HepG2 (cell line): ENCODE results near the gene TRPM1. TPM values are rescaled to one million over a fixed set of nuclear protein-coding genes. Genes with fewer than 3 reads are reported as not detected.

Experiments
- AHR ChIP-seq: IDR thresholded peaks from 2 replicates; pipeline ENCODE4 v1.6.1; 2018; ENCODE audit warnings: missing genetic modification reagents, missing compliant biosample characterization
- ARNTL ChIP-seq: sonication (generic); formaldehyde crosslinking; IDR thresholded peaks from 2 replicates; pipeline ENCODE4 v1.4.0; 2020; ENCODE audit warnings: mild to moderate bottlenecking, missing genetic modification reagents
- CAMTA2 ChIP-seq: sonication (generic); formaldehyde crosslinking; IDR thresholded peaks from 2 replicates; pipeline ENCODE4 v1.4.0; 2020; ENCODE audit warnings: mild to moderate bottlenecking, missing genetic modification reagents, borderline replicate concordance
- EEA1 ChIP-seq: sonication (generic); formaldehyde crosslinking; IDR thresholded peaks from 2 replicates; pipeline ENCODE4 v1.5.1; 2020; ENCODE audit warnings: mild to moderate bottlenecking, missing genetic modification reagents, borderline replicate concordance
- ERF ChIP-seq: IDR thresholded peaks from 2 replicates; pipeline ENCODE4 v1.6.1; 2018; ENCODE audit warnings: missing biosample characterization, missing genetic modification reagents
- FOXM1 ChIP-seq: sonication (generic); formaldehyde crosslinking; IDR thresholded peaks from 2 replicates; pipeline ENCODE4 v1.5.0; 2020; ENCODE audit warnings: missing genetic modification reagents
- GATAD2A ChIP-seq: IDR thresholded peaks from 2 replicates; pipeline ENCODE4 v1.6.1; 2016
- KLF6 ChIP-seq: IDR thresholded peaks from 2 replicates; pipeline ENCODE4 v1.8.0; 2016; ENCODE audit warnings: missing biosample characterization, missing genetic modification reagents
- KLF9 ChIP-seq: IDR thresholded peaks from 2 replicates; pipeline ENCODE4 v1.6.1; 2016; ENCODE audit warnings: low read depth
- MLLT10 ChIP-seq: sonication (generic); formaldehyde crosslinking; IDR thresholded peaks from 2 replicates; pipeline ENCODE4 v1.4.0; 2020; ENCODE audit warnings: missing genetic modification reagents
- NCOA2 ChIP-seq: sonication (generic); formaldehyde crosslinking; IDR thresholded peaks from 2 replicates; pipeline ENCODE4 v1.8.0; 2022; ENCODE audit warnings: inconsistent platforms
- NFIC ChIP-seq: IDR thresholded peaks from 2 replicates; pipeline ENCODE4 v1.6.1; 2012; ENCODE audit warnings: mild to moderate bottlenecking, low read length, inconsistent platforms
- PAWR ChIP-seq: sonication (generic); formaldehyde crosslinking; IDR thresholded peaks from 2 replicates; pipeline ENCODE4 v1.4.0; 2020; ENCODE audit warnings: missing genetic modification reagents, mild to moderate bottlenecking, borderline replicate concordance
- POGZ ChIP-seq: sonication (generic); formaldehyde crosslinking; IDR thresholded peaks from 2 replicates; pipeline ENCODE4 v1.4.0; 2020; ENCODE audit warnings: mild to moderate bottlenecking, missing genetic modification reagents
- POLR2AphosphoS5 ChIP-seq: IDR thresholded peaks from 2 replicates; pipeline ENCODE4 v1.6.1; 2012; ENCODE audit warnings: low read depth, low read length
- SETDB1 ChIP-seq: sonication (generic); formaldehyde crosslinking; IDR thresholded peaks from 2 replicates; pipeline ENCODE4 v1.5.1; 2020; ENCODE audit warnings: missing genetic modification reagents, mild to moderate bottlenecking, borderline replicate concordance
- SIX1 ChIP-seq: sonication (generic); formaldehyde crosslinking; IDR thresholded peaks from 2 replicates; pipeline ENCODE4 v1.4.0; 2020; ENCODE audit warnings: missing genetic modification reagents, borderline replicate concordance
- ZBTB38 ChIP-seq: sonication (generic); formaldehyde crosslinking; IDR thresholded peaks from 2 replicates; pipeline ENCODE4 v1.5.1; 2020; ENCODE audit warnings: mild to moderate bottlenecking, missing genetic modification reagents
- ZBTB7A ChIP-seq: sonication (generic); formaldehyde crosslinking; IDR thresholded peaks from 2 replicates; pipeline ENCODE4 v1.8.0; 2022; ENCODE audit warnings: mild to moderate bottlenecking, missing genetic modification reagents
- ZNF230 ChIP-seq: sonication (generic); formaldehyde crosslinking; IDR thresholded peaks from 2 replicates; pipeline ENCODE4 v1.4.0; 2020; ENCODE audit warnings: mild to moderate bottlenecking, missing genetic modification reagents
- ZNF329 ChIP-seq: sonication (generic); formaldehyde crosslinking; IDR thresholded peaks from 2 replicates; pipeline ENCODE4 v1.9.0; 2021; ENCODE audit warnings: low read depth, mild to moderate bottlenecking, missing genetic modification reagents
- ZNF343 ChIP-seq: sonication (generic); formaldehyde crosslinking; IDR thresholded peaks from 2 replicates; pipeline ENCODE4 v1.4.0; 2020; ENCODE audit warnings: mild to moderate bottlenecking, missing genetic modification reagents
- ZNF569 ChIP-seq: sonication (generic); formaldehyde crosslinking; IDR thresholded peaks from 2 replicates; pipeline ENCODE4 v1.5.0; 2020; ENCODE audit warnings: mild to moderate bottlenecking, missing genetic modification reagents, moderate library complexity, borderline replicate concordance
- ZNF589 ChIP-seq: sonication (generic); formaldehyde crosslinking; conservative IDR thresholded peaks from 2 replicates; pipeline ENCODE4 v1.8.0; 2022; ENCODE audit warnings: mild to moderate bottlenecking, moderate library complexity, missing genetic modification reagents
- polyA plus RNA-seq, 8 experiments: library from polyadenylated mRNA; depleted of rRNA in 3 of 8; stranded (reverse) in 7 of 8; unstranded in 1 of 8; fragments of >200 nt; fragmentation: Illumina TruSeq in 4 of 8; extraction: Trizol in 4 of 8; gene quantifications; 2 replicates each; pipeline versions ENCODE4 v1.2.1 to v1.2.3, GENCODE V29; 2011 to 2016; ENCODE audit warnings: low read depth in 4 of 8, missing spikeins in 1 of 8, mixed read lengths in 1 of 8; ENCODE audit not compliant: insufficient read depth in 1 of 8
- total RNA-seq, 5 experiments: library from RNA; depleted of rRNA; stranded (reverse); fragments of >200 nt; fragmentation: Illumina TruSeq; extraction: Trizol; gene quantifications; 2 replicates each; pipeline ENCODE4 v1.2.3, GENCODE V29; 2016; ENCODE audit warnings: low read depth in 1 of 5
- TF ChIP-seq, protein P1 (sequence below): sonication (generic); formaldehyde crosslinking; IDR thresholded peaks from 2 replicates; pipeline ENCODE4 v1.4.0; 2020; ENCODE audit warnings: missing genetic modification reagents, borderline replicate concordance
- TF ChIP-seq, protein P2 (sequence below): sonication (generic); formaldehyde crosslinking; IDR thresholded peaks from 2 replicates; pipeline ENCODE4 v1.4.0; 2020; ENCODE audit warnings: missing genetic modification reagents
- TF ChIP-seq, protein P3 (sequence below): sonication (generic); formaldehyde crosslinking; IDR thresholded peaks from 2 replicates; pipeline ENCODE4 v1.4.0; 2020; ENCODE audit warnings: missing genetic modification reagents
- TF ChIP-seq, protein P4 (sequence below): IDR thresholded peaks from 2 replicates; pipeline ENCODE4 v1.6.1; 2016; ENCODE audit warnings: mild to moderate bottlenecking

Gene TRPM1
- total and polyA plus RNA-seq, 2 of the 13 experiments (the other 11 are each of a cell fraction or from before 2014, with no cell fraction given): not detected

DNA sequence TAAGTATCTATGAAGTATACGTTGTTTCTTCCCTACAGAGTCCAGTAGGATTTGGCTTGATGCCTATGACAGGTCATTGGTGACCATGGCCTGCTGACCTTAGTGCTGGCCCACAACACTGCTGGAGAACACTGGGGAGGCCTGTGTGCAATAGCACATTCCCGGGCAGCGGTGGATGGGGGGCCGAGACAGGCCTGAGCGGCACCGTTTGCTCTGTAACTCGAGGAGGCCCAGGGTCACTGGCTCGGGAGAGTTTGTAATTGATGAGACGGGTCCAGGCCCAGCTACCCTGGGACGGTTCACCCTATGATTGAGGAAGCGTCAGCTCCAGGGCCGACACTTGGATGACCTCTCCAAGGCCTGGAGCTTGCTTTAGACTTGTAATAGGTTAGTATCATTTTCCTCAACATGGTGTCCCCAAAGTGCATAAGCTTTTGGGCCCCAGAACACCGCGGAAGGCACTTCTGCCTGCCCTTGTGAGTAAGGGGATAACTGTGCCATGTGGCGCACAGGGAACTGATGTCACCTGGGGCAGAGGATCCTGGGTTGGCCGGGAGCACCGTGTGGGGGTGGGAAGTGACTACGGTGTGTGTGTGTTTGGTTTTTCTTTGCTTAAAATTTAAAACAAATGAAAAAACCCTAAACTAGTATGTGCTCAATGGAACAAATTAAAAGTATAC lies 12.0 kb downstream of the TRPM1 start (continued):
- TF ChIP-seq, protein P1, sequence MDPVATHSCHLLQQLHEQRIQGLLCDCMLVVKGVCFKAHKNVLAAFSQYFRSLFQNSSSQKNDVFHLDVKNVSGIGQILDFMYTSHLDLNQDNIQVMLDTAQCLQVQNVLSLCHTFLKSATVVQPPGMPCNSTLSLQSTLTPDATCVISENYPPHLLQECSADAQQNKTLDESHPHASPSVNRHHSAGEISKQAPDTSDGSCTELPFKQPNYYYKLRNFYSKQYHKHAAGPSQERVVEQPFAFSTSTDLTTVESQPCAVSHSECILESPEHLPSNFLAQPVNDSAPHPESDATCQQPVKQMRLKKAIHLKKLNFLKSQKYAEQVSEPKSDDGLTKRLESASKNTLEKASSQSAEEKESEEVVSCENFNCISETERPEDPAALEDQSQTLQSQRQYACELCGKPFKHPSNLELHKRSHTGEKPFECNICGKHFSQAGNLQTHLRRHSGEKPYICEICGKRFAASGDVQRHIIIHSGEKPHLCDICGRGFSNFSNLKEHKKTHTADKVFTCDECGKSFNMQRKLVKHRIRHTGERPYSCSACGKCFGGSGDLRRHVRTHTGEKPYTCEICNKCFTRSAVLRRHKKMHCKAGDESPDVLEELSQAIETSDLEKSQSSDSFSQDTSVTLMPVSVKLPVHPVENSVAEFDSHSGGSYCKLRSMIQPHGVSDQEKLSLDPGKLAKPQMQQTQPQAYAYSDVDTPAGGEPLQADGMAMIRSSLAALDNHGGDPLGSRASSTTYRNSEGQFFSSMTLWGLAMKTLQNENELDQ: no peak
- no peak for TF ChIP-seq ZNF569
- TF ChIP-seq ZNF230 (CRISPR knock-in tag): no peak
- TF ChIP-seq ZBTB7A (CRISPR knock-in tag): 0 out of 2 replicates have a peak, but pooled peaks have one; percentile 38
- TF ChIP-seq SIX1: peak; percentile 94
- TF ChIP-seq FOXM1 (CRISPR knock-in tag): no peak
- TF ChIP-seq AHR (CRISPR knock-in tag): no peak
- TF ChIP-seq ZNF329 (CRISPR knock-in tag): no peak
- no peak for TF ChIP-seq SETDB1 (CRISPR knock-in tag)
- peak; percentile 50; the same call in 1 of the 2 replicates for TF ChIP-seq POGZ (CRISPR knock-in tag)
- TF ChIP-seq, protein P2, sequence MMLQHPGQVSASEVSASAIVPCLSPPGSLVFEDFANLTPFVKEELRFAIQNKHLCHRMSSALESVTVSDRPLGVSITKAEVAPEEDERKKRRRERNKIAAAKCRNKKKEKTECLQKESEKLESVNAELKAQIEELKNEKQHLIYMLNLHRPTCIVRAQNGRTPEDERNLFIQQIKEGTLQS (CRISPR knock-in tag): 0 out of 2 replicates have a peak, but pooled peaks have one; percentile 31
- TF ChIP-seq, protein P3, sequence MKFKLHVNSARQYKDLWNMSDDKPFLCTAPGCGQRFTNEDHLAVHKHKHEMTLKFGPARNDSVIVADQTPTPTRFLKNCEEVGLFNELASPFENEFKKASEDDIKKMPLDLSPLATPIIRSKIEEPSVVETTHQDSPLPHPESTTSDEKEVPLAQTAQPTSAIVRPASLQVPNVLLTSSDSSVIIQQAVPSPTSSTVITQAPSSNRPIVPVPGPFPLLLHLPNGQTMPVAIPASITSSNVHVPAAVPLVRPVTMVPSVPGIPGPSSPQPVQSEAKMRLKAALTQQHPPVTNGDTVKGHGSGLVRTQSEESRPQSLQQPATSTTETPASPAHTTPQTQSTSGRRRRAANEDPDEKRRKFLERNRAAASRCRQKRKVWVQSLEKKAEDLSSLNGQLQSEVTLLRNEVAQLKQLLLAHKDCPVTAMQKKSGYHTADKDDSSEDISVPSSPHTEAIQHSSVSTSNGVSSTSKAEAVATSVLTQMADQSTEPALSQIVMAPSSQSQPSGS: 0 out of 2 replicates have a peak, but pooled peaks have one; percentile 26
- no peak for TF ChIP-seq ARNTL (CRISPR knock-in tag)
- TF ChIP-seq KLF6 (CRISPR knock-in tag): no peak
- no peak for TF ChIP-seq ZNF343 (CRISPR knock-in tag)
- TF ChIP-seq PAWR (CRISPR knock-in tag): no peak
- TF ChIP-seq ERF: 0 out of 2 replicates have a peak, but pooled peaks have one; percentile 30
- no peak for TF ChIP-seq EEA1 (CRISPR knock-in tag)
- TF ChIP-seq MLLT10 (CRISPR knock-in tag): no peak
- 0 out of 2 replicates have a peak, but pooled peaks have one; percentile 26 for TF ChIP-seq ZBTB38 (CRISPR knock-in tag)
- TF ChIP-seq GATAD2A: peak; percentile 82
- TF ChIP-seq POLR2AphosphoS5: no peak
- TF ChIP-seq CAMTA2 (CRISPR knock-in tag): no peak
- peak; percentile 52 for TF ChIP-seq NFIC
- TF ChIP-seq, protein P4, sequence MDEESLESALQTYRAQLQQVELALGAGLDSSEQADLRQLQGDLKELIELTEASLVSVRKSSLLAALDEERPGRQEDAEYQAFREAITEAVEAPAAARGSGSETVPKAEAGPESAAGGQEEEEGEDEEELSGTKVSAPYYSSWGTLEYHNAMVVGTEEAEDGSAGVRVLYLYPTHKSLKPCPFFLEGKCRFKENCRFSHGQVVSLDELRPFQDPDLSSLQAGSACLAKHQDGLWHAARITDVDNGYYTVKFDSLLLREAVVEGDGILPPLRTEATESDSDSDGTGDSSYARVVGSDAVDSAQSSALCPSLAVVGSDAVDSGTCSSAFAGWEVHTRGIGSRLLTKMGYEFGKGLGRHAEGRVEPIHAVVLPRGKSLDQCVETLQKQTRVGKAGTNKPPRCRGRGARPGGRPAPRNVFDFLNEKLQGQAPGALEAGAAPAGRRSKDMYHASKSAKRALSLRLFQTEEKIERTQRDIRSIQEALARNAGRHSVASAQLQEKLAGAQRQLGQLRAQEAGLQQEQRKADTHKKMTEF (CRISPR knock-in tag): peak; percentile 57; the same call in 1 of the 2 replicates
- TF ChIP-seq KLF9 (CRISPR knock-in tag): no peak
- peak; percentile 84 for TF ChIP-seq NCOA2 (CRISPR knock-in tag)
- TF ChIP-seq ZNF589 (CRISPR knock-in tag): no peak
